CD14-positive monocyte (primary cell): ENCODE data around the gene PHB1. TPM values are rescaled to one million over a fixed set of nuclear protein-coding genes. Genes with fewer than 3 reads are reported as not detected.

Experiments
- DNase-seq, 3 donors: peaks; one replicate each; pipeline ENCODE4 v3.0.0-alpha.2; 2011 to 2022
- H2AFZ ChIP-seq: 2 replicates; pipeline ENCODE4 v1.6.0; 2012; ENCODE audit warnings: mild to moderate bottlenecking, low read depth, low read length, inconsistent platforms; ENCODE audit not compliant: insufficient read depth, poor library complexity, severe bottlenecking
- H3K27ac ChIP-seq, 2 donors: 1 replicate in 1 of 2; 2 replicates in 1 of 2; pipeline ENCODE4 v1.5.1; 2012 to 2013; ENCODE audit warnings: low read length in 2 of 2, control low read depth in 1 of 2, inconsistent platforms in 1 of 2, low read depth in 1 of 2, mild to moderate bottlenecking in 1 of 2
- H3K27me3 ChIP-seq, 2 donors: one replicate each; pipeline versions ENCODE4 v1.6.0 to v1.6.1; 2011 to 2013; ENCODE audit warnings: low read length in 2 of 2; ENCODE audit not compliant: control insufficient read depth in 2 of 2, insufficient read depth in 2 of 2
- H3K36me3 ChIP-seq, 2 donors: replicated peaks in 1 of 2; 1 replicate in 1 of 2; 2 replicates in 1 of 2; pipeline versions ENCODE4 v1.5.1 to v1.6.1; 2012 to 2013; ENCODE audit warnings: low read length in 2 of 2, control low read depth in 1 of 2, inconsistent platforms in 1 of 2, mild to moderate bottlenecking in 1 of 2; ENCODE audit not compliant: insufficient read depth in 2 of 2, control insufficient read depth in 1 of 2
- H3K4me1 ChIP-seq, 2 donors: 1 replicate in 1 of 2; 2 replicates in 1 of 2; pipeline versions ENCODE4 v1.5.1 to v1.6.1; 2012 to 2013; ENCODE audit warnings: low read length in 2 of 2, control low read depth in 1 of 2, inconsistent platforms in 1 of 2, mild to moderate bottlenecking in 1 of 2, moderate library complexity in 1 of 2; ENCODE audit not compliant: insufficient read depth in 2 of 2, control insufficient read depth in 1 of 2
- H3K4me2 ChIP-seq: replicated peaks from 2 replicates; pipeline ENCODE3; 2012; ENCODE audit warnings: low read length, moderate library complexity, mild to moderate bottlenecking; ENCODE audit not compliant: poor library complexity, severe bottlenecking; ENCODE audit errors: extremely low read depth
- H3K4me3 ChIP-seq, 3 experiments: fragments of 200-600 bp in 1 of 3; sonication (generic) in 1 of 3; replicated peaks in 1 of 3; 1 replicate in 2 of 3; 2 replicates in 1 of 3; pipeline ENCODE4 v1.5.1; 2011 to 2013; ENCODE audit warnings: low read length in 3 of 3, mild to moderate bottlenecking in 3 of 3, control low read depth in 2 of 3, low read depth in 2 of 3, inconsistent platforms in 1 of 3, moderate library complexity in 1 of 3
- H3K79me2 ChIP-seq: 2 replicates; pipeline ENCODE4 v1.6.0; 2012; ENCODE audit warnings: mild to moderate bottlenecking, control low read depth, inconsistent platforms, low read length, moderate library complexity; ENCODE audit not compliant: insufficient read depth
- H3K9ac ChIP-seq: 2 replicates; pipeline ENCODE4 v1.6.0; 2017; ENCODE audit warnings: low read length, mild to moderate bottlenecking; ENCODE audit not compliant: insufficient read depth, poor library complexity, severe bottlenecking
- H3K9me3 ChIP-seq, 2 donors: replicated peaks in 1 of 2; 1 replicate in 1 of 2; 2 replicates in 1 of 2; pipeline versions ENCODE4 v1.5.1 to v1.6.1; 2012 to 2013; ENCODE audit warnings: low read length in 2 of 2, control low read depth in 1 of 2; ENCODE audit not compliant: control insufficient read depth in 1 of 2, insufficient read depth in 1 of 2
- H4K20me1 ChIP-seq: 2 replicates; pipeline ENCODE4 v1.6.0; 2012; ENCODE audit warnings: mild to moderate bottlenecking, low read length, control low read depth, moderate library complexity; ENCODE audit not compliant: insufficient read depth
- H3K27ac Mint-ChIP-seq, 7 donors: one replicate each; pipeline ENCODE4 v1.8.0; 2020; ENCODE audit warnings: mild to moderate bottlenecking in 7 of 7, mixed read lengths in 7 of 7, moderate library complexity in 6 of 7, inconsistent platforms in 2 of 7
- H3K27me3 Mint-ChIP-seq, 3 donors: one replicate each; pipeline ENCODE4 v1.8.0; 2021 to 2022; ENCODE audit warnings: low read depth in 3 of 3, mild to moderate bottlenecking in 3 of 3, mixed read lengths in 3 of 3, moderate library complexity in 3 of 3, inconsistent platforms in 1 of 3
- H3K36me3 Mint-ChIP-seq, 2 donors: one replicate each; pipeline ENCODE4 v1.8.0; 2020; ENCODE audit warnings: mixed read lengths in 2 of 2, inconsistent platforms in 1 of 2, mild to moderate bottlenecking in 1 of 2
- H3K4me1 Mint-ChIP-seq: one replicate; pipeline ENCODE4 v1.8.0; 2020; ENCODE audit warnings: mild to moderate bottlenecking, mixed read lengths
- H3K4me3 Mint-ChIP-seq, 2 donors: one replicate each; pipeline ENCODE4 v1.8.0; 2020; ENCODE audit warnings: mild to moderate bottlenecking in 2 of 2, mixed read lengths in 2 of 2, moderate library complexity in 1 of 2
- H3K9me3 Mint-ChIP-seq, 7 donors: one replicate each; pipeline ENCODE4 v1.8.0; 2020 to 2022; ENCODE audit warnings: mixed read lengths in 7 of 7, mild to moderate bottlenecking in 6 of 7, moderate library complexity in 6 of 7, inconsistent platforms in 2 of 7
- WGBS: methylation state at CpG from one replicate; pipeline ENCODE4 v1.1.5; 2013; ENCODE audit warnings: missing lambda C conversion rate; ENCODE audit not compliant: insufficient coverage; 5-methylcytosine and 5-hydroxymethylcytosine counted together
- intact Hi-C, 2 donors: fragments of 100-400 bp; cut with micrococcal nuclease; formaldehyde crosslinking; loops; one replicate each; pipeline versions ENCODE4 v1.15.0 to v1.15.1; 2023
- polyA plus RNA-seq, 3 donors: library from polyadenylated mRNA; depleted of rRNA in 1 of 3; unstranded in 2 of 3; stranded (reverse) in 1 of 3; fragments of 300-500 nt in 2 of 3; fragments of >200 nt in 1 of 3; fragmentation: Illumina TruSeq in 2 of 3; gene quantifications; 1 replicate in 2 of 3; 2 replicates in 1 of 3; pipeline ENCODE4 v1.2.3, GENCODE V29; 2012 to 2021
- small RNA-seq: library from RNA; depleted of rRNA; stranded (forward); fragments of <200 nt; gene quantifications from one replicate; pipeline ENCODE3, GENCODE V24; 2012; ENCODE audit warnings: low read depth; ENCODE audit not compliant: insufficient read length
- TF ChIP-seq, protein P1 (sequence below): fragments of 200-600 bp; IDR thresholded peaks from one replicate; pipeline ENCODE4 v1.8.0; 2022; ENCODE audit warnings: antibody characterized with exemption, mild to moderate bottlenecking

PHB1 gene
- polyA plus RNA-seq, 3 donors: 57.1 to 89.2 (median 83.9) TPM

GRCh38 chr17:49357516-49357915, 57.2 kb downstream of the PHB1 start:
- no peaks in the 10 kb centered on the region for H3K9me3 ChIP-seq
- H3K4me2 ChIP-seq: no peak overlapping the region
- TF ChIP-seq, protein P1, sequence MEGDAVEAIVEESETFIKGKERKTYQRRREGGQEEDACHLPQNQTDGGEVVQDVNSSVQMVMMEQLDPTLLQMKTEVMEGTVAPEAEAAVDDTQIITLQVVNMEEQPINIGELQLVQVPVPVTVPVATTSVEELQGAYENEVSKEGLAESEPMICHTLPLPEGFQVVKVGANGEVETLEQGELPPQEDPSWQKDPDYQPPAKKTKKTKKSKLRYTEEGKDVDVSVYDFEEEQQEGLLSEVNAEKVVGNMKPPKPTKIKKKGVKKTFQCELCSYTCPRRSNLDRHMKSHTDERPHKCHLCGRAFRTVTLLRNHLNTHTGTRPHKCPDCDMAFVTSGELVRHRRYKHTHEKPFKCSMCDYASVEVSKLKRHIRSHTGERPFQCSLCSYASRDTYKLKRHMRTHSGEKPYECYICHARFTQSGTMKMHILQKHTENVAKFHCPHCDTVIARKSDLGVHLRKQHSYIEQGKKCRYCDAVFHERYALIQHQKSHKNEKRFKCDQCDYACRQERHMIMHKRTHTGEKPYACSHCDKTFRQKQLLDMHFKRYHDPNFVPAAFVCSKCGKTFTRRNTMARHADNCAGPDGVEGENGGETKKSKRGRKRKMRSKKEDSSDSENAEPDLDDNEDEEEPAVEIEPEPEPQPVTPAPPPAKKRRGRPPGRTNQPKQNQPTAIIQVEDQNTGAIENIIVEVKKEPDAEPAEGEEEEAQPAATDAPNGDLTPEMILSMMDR: no peak
- H3K4me3 ChIP-seq: no peak overlapping the region
- 94% methylated on average over 2 of the region's 3 CpGs for WGBS
- H3K9me3 Mint-ChIP-seq: no peaks in the 10 kb centered on the region
- peaks cover 91% of the 10 kb centered on the region for H3K79me2 ChIP-seq
- no peak overlapping the region for H3K27ac ChIP-seq
- peaks cover 0 to 13% of the 10 kb centered on the region in 2 donors for H3K36me3 Mint-ChIP-seq
- H3K4me3 Mint-ChIP-seq: no peak overlapping the region
- intact Hi-C loops: no loop called here
- H3K27me3 Mint-ChIP-seq: no peaks in the 10 kb centered on the region
- DNase-seq: no peak
- H3K27ac Mint-ChIP-seq: peak overlapping the region in 1 of 7 donors; percentile 15
- no peaks in the 10 kb centered on the region for H3K36me3 ChIP-seq
- no peak overlapping the region for H2AFZ ChIP-seq
- H4K20me1 ChIP-seq: peaks cover 84% of the 10 kb centered on the region
- peaks cover 44% of the 10 kb centered on the region for H3K4me1 Mint-ChIP-seq
- no peak overlapping the region for H3K9ac ChIP-seq
- peaks cover 33 to 37% of the 10 kb centered on the region in 2 donors for H3K4me1 ChIP-seq
- H3K27me3 ChIP-seq: no peaks in the 10 kb centered on the region

GRCh38 chr17:49356320-49356719, 58.4 kb downstream of the PHB1 start:
- Histone ChIP-seq H4K20me1 (peaks cover 96% of the 10 kb centered on the region), H3K9me3 (no peaks in the 10 kb centered on the region), H3K4me1 (peaks cover 31 to 34% of the 10 kb centered on the region in 2 donors), H3K27ac (no peak overlapping the region), H3K4me3 (no peak overlapping the region), H3K27me3 (no peaks in the 10 kb centered on the region), H3K9ac (no peak overlapping the region), H3K79me2 (peaks cover 100% of the 10 kb centered on the region), H3K36me3 (no peaks in the 10 kb centered on the region), H2AFZ (no peak overlapping the region), H3K4me2 (no peak overlapping the region)
- TF ChIP-seq, protein P1: no peak
- WGBS: 100% methylated on average over 3 of the region's 5 CpGs
- Mint-ChIP-seq H3K4me3 (no peak overlapping the region), H3K9me3 (no peaks in the 10 kb centered on the region), H3K36me3 (peaks cover 3 to 16% of the 10 kb centered on the region in 2 donors), H3K27ac (no peak overlapping the region), H3K27me3 (no peaks in the 10 kb centered on the region), H3K4me1 (peaks cover 43% of the 10 kb centered on the region)
- DNase-seq: no peak
- intact Hi-C loops: no loop called here

Small RNAs within 50 kb of the gene (small RNA-seq; reads per million reads assigned to genes)
- not detected for gene RF00019

Other genes starting within 250 kb of the PHB1 start
- gene GNGT2, start 204.3 kb downstream of the PHB1 start, polyA plus RNA-seq: 10 to 100 TPM; 16.0 to 25.1 (median 16.7) TPM
- 10 to 100 TPM; 43.2 to 90.6 (median 73.2) TPM for gene ABI3, start 204.2 kb downstream of the PHB1 start, polyA plus RNA-seq
- 1 to 10 TPM in 1 of 3 donors, under 1 TPM in 2; 0.51 to 1.4 (median 0.61) TPM for gene PHOSPHO1, start 184.1 kb downstream of the PHB1 start, polyA plus RNA-seq
- gene ZNF652, start 52.6 kb downstream of the PHB1 start, polyA plus RNA-seq: 10 to 100 TPM; 16.9 to 19.8 (median 18.8) TPM
- gene NGFR, start 80.4 kb upstream of the PHB1 start, polyA plus RNA-seq: under 1 TPM in 2 of 3 donors, not detected in 1; 0.05 to 0.19 TPM
- gene NXPH3, start 161.0 kb upstream of the PHB1 start, polyA plus RNA-seq: not detected